ENCODE data around the gene CAMK2N2.

DNA sequence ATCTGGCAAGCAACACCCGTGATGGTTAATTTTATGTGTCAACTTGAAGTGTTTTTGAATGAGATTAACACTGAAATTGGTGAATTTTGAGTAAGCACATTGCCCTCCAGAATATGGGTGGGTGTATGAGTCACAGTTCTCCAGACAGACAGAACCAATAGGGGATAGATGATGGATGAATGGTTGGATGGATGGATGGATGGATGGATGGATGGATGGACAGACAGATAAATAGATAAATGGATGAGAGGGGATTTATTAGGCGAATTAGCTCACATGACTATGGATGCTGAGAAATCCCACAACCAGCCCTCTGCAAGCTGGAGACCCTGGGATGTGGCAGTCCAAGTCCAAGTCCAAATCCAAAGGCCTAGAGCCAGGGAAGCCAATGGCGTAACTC is 37.4 kb downstream of the CAMK2N2 start:
- TF ChIP-seq EZH2 (optimal IDR thresholded peaks at IDR 0.05; ENCODE audit: low read depth, low read length): no peak
- TF ChIP-seq, protein P1, sequence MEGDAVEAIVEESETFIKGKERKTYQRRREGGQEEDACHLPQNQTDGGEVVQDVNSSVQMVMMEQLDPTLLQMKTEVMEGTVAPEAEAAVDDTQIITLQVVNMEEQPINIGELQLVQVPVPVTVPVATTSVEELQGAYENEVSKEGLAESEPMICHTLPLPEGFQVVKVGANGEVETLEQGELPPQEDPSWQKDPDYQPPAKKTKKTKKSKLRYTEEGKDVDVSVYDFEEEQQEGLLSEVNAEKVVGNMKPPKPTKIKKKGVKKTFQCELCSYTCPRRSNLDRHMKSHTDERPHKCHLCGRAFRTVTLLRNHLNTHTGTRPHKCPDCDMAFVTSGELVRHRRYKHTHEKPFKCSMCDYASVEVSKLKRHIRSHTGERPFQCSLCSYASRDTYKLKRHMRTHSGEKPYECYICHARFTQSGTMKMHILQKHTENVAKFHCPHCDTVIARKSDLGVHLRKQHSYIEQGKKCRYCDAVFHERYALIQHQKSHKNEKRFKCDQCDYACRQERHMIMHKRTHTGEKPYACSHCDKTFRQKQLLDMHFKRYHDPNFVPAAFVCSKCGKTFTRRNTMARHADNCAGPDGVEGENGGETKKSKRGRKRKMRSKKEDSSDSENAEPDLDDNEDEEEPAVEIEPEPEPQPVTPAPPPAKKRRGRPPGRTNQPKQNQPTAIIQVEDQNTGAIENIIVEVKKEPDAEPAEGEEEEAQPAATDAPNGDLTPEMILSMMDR (IDR thresholded peaks at IDR 0.05; ENCODE audit: low read length): no peak

Measured in MM.1S (cell line).